DMS153 treated with DMSO at 0.1 percent for 48 hours (cell line): Measurements from ENCODE around the gene KRT81.
"Not testable (repeated sequence)": the region's sequence is repeated elsewhere in the genome, so short reads cannot be mapped to it uniquely, and the experiment has no call there.

Experiments used
- DNase-seq: peaks from one replicate; lab custom pipeline; 2025; ENCODE audit not compliant: unreplicated experiment; lab: John Stamatoyannopoulos, UW

KRT81 gene

DNA sequence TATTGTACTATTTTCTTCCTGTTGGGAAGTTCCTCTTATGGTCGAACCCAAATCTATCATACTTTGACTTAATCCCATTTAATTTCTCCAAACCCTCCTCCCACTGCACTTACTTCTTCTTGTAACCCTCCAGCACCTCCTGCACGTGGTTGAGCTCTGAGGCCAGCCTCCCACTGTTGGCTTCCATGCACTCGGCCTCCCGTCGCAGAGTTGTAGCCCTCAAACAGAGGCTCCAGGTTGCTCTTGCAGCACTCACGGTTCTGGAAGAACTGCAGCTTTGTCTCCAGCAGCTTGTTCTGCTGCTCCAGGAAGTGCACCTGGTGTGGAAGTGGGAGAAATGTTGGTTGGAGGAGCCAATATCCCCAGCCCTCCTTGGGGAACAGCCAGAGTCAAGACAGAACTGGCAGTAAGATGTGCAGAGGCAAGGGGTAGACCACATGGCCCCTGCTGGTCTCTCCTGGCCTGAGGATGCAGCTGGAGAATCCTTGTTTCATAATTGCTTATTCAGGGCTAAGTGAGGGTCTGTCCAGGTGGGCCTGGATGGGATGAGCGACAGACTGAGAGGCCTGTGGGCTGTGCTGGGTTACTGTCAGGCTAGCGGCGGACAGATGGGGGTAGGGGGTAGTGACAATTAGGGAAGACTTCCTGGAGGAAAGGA, 35.3 kb downstream of the KRT81 start:
- DNase-seq = no peak

DNA sequence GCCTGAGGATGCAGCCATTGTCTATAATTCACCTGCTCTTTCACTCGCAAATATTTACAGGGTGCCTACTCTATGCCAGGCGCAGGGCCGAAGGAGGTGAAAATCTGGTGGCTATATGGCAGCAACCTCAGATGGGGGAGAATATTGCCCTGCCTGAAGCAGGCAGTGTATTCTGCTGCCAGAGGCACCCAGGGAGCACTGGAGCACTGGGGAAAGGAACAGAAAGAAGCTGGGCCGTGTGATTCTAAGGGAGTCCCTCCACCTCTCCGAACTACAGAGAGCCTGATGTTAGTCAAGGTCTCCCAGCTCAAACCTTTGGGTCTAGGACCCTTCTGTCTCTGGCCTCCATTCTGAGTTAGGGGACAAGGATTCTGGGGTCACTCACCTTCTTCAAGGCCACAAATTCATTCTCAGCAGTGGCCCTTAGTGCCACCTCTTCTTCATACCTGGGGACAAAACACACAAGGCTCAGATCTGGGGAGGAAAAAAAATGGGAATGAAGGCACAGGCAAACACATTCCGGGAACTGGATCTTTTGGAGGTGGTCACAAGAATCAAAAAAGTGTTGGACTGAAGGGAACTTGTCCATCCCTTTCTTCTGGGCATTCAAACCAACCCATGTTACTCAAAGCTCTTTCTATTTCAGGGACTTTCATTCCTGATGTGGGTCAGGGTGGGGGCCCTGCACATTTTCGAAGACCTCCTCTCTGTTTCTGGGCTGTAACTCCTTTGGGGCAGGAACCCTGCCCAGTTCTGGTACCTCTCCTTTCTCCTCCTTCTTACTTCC, 36.2 kb downstream of the KRT81 start:
- DNase-seq = no peak

DNA sequence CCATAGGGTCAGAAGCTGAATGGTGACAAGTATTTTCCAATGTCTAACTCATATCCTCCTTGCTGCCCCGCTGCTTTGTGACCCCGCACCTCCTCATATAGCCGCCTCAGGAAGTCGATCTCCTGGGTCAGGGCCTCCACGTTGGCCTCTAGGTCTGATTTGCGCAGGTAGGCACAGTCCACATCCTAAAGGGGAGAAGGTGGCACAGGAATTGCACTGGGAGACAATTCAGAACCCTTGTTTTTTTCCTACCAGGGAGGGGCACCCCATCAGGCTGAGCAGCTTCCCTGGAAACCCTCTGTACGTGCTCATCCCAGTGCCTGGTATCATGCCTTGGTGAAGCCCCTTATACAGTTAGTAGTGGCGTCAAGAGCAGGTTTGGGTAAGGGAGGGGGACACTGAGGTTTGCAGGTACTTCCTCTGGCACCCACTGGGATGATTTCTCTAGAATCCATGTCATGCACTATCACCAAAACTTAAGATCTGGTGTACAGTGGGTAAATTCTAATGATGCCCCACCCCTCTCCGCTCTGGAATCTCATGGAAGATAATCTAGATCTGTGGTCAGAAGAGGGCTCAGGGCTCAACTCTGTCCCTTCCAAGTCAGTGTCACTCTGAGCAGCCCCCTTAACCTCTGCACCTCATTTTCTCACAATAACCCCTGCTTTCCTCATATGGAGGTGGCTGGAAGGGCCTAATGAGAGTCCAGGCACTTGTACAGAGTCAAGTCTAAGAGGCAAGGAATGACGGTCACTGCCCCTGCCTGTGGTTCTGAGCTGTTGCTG, 37.0 kb downstream of the KRT81 start:
- DNase-seq = no peak

DNA sequence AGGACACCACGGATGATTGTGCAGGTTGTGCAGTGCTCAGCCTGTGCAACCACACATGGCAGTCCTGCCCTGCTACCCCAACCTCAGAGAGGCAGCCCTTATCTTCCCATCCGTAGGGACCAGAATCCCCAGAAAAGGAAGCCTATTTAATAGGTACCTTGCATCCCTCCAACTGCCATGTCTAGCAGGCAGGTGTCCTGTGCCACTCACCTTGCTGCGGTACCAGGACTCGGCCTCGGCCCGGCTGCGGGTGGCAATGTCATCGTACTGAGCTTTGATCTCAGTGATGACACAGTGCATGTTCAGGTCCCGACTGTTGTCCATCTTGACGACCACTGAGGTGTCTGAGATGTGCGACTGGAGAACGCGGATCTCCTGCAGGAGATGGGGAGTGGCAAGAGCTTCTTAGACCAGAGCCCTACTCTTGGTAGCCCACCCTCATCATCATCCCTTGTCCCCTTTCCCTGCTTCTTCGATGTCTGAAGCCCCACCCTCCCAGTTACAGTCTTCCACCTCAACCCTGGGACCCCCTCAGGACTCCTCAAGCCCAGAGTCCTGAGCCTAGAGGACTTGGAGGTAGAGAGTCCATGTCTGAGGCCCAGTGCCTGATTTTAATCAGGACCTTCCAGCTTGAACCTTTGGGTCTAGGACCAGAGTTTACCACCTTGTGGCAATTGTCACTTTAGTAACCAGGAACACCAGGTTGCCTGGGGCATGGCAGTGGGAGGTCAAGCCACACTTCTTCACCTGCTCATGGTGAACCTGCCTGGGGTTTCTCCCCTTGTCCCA, 37.7 kb downstream of the KRT81 start:
- DNase-seq = no peak

DNA sequence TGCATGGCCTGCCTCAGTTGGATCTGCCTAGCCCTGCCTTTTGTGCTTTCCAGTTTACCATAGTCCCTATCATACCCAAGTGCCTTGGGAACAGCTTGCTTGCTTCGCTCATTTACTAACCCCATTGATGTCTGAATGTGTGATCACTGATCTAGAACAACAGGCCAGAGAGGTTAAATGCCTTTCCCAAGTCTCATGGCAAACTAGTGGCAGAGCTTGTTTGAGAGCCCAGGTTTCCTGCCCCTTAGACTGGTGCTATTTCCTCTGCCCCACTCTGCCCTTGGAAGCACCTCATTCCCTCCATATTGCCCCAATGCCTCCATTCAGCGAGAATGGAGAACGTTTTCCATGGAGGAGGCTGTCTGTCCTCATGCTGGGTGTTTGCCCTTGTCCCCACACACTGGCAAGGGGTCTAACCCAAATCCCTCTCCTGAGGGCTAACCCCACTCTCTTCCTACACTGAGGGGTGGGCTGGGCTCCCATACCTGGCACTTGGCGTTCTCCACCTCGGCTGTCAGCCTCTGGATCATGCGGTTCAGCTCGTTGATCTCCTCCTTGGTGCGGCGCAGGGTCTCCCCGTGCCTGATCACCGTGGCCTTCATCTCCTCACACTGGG, 38.5 kb downstream of the KRT81 start:
- no peak for DNase-seq

DNA sequence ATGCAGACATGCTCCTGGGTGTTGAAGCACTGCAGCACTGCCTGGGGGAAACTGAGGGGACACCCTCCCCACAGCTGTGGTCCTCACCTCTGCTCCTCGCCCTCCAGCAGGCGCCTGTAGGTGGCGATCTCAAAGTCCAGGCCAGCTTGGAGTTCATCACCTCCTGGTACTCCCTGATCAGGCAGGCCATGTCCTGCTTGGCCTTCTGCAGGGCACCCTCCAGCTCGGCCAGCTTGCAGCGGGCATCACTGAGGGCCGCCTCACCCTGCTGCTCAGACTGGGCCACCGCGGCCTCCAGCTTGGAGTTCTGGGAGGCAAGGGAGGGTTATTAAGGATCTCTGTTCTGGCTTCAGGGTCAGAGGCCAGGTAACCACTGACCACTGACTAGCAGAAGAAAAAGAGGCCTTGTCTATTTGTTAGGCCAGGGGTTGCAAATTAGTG, 39.1 kb downstream of the KRT81 start:
- DNase-seq = not testable (repeated sequence)

DNA sequence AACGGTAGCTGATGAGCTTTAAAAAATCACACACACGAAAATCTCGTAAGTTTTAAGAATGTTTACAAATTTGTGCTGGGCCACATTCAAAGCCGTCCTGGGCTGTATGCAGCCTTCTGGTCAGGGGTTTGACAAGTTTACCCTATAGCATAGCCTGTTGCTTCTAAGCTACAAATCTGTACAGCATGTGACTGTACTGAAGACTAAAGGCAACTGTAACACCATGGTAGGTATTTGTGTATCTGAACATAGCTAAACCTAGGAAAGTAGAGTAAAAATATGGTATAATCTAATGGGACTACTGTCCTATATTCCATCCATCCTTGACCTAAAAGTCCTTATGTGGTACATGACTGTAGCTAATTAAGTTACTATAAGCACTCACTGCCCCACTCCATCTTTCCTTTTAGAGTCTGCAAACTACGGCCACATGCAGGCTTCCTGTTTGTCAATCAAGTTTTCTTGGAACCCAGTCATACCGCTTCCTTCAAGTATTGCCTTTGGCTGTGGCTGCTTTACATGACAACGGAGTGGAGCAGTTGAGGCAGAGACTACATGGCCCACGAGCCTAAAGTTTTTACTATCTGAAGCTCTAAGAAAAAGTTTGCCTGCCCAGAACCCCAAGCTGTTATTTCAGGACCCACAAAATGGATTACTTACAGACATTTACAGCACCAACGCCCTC, 39.8 kb downstream of the KRT81 start:
- DNase-seq = no peak

DNA sequence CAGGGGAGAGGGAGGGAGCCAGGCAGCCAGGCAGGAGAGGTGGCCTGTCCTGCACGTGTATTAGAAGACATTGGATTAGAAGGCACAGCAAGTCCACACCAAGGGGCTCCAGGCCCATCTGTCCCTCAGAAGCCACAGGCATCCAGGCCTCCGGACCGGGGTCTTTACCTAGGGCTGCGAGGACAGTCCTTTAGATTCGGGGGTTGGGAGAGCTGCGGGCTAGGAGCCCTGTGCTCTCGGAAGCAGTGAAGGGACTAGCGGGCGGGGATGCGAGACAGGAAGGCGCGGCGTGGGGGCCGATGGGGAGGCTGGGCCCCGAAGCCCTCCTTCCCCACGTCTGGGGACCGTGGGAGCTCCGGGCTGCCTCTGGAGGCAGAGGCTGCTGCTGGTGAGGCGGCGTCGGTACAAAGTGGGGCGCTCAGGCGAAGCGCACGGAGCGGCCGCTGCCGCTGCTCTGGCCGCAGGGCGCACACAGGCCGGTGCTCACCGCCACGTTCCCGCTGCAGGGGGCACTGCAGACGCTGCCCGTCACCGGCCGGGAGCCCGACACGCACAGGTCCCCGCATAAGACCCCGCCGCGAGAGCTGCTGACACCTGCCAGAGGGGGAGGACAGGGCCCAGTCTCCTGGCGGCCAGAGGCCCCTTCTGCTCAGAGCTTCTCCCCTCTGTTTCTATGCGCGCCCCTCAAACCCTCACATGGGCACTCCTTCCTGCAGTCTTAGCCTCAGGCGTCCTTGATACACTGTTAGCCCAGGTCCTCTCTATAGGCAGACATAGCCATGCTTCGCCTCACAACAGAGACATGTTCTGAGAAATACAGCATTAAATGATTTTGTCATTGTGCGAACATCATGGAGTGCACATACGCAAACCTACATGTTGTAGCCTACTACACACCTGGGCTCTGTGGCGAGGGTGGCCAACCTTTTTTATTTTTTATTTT, 41.0 kb downstream of the KRT81 start:
- no peak for DNase-seq

DNA sequence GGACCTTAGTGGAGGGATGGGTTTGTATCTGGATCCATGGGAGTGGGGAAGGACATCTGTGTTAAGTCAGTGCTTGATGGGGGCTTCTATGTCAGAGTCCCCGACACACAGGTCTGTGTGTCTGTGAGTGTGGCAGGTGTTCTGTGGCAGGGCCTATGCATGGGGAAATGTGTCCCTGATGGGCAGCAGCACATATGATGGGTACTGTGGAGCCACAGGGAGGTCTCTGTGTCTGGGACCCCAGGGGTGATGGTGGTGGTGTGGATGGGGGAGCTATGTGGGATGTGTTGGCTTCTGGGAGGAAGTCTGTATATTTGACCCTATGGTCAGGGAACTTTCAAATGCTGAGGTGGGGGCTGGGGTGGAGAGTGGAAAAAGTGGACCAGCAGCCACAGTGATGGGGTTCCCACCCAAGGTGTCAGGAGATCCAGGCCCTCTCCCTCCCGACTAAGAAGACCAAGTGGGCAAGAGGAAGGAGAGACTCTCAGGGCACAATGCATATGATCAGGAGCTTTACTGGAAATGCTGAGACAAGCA, 41.8 kb downstream of the KRT81 start:
- no peak for DNase-seq

DNA sequence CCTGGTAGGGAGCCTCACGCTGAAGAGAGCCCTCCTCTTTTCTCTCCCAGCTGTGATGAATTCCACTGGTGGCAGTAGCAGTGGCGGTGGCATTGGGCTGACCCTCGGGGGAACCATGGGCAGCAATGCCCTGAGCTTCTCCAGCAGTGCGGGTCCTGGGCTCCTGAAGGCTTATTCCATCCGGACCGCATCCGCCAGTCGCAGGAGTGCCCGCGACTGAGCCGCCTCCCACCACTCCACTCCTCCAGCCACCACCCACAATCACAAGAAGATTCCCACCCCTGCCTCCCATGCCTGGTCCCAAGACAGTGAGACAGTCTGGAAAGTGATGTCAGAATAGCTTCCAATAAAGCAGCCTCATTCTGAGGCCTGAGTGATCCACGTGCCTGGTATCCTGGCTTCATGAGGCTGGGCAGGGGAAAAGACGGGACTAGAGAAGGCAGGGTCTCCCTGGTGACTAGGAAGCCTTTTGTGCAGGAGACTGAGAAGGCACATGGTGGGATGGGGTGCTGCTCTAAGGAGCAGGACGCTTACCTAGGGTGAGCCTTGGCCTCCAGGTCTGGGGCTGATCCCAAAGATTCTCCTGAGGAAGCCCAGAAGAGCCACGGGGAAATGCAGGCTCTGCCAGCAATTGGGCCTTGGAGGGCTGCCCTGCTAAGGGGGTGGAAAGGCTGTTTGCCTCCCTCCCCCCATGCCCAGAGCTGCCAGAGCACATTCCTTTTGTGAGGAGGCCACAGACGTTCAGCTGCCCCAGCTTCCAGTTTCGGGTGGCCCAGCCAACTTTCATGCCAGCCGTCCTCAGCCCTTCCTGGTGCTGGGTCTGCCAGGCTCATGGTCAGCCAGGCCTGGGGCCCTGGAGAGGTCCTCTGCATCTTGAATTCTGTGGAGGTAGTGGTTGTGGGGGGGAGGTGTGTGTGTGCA, 42.5 kb downstream of the KRT81 start:
- DNase-seq = no peak

DNA sequence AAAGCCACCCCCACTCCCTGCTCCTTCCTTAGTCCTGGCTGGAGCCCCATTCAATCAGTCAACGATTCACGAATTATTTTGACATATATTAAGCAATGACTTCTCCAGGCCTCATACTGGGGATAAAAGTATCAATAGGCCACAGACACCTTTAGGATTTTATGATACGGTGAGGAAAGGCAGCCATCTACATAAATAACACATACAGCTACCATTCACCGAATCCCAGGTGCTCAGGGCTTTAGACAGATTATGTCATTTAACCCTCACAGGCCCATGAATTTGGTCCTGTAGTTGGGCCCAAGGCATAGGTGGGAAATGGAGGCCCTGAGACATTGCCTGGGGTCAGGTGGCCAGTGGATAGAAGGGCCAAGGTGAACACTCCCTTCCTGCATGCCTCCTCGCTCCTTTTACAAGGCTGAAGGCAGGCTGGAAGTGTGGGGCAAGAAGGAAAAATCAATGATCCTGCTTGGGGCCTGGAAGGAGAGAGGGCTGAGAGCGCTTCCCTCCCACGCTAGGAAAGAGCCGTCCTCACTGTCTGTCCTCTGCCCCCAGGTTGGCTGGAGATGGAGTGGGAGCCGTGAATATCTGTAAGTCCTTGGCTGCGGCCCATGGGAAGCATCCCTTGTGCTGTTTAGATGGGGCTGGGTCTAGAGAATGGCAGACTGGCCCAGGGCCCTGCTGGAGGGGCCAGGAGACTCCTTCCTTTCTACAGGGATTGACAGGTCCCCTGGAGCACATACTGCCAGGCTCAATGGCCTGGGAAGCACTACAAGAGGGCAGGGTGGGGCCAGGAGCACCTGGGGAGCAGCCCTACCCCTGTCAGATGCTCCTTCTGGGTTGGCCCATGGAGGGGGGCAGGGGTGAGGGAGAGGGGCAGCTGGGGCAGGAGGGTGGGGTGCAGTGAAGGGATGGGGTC, 43.5 kb downstream of the KRT81 start:
- DNase-seq = no peak

DNA sequence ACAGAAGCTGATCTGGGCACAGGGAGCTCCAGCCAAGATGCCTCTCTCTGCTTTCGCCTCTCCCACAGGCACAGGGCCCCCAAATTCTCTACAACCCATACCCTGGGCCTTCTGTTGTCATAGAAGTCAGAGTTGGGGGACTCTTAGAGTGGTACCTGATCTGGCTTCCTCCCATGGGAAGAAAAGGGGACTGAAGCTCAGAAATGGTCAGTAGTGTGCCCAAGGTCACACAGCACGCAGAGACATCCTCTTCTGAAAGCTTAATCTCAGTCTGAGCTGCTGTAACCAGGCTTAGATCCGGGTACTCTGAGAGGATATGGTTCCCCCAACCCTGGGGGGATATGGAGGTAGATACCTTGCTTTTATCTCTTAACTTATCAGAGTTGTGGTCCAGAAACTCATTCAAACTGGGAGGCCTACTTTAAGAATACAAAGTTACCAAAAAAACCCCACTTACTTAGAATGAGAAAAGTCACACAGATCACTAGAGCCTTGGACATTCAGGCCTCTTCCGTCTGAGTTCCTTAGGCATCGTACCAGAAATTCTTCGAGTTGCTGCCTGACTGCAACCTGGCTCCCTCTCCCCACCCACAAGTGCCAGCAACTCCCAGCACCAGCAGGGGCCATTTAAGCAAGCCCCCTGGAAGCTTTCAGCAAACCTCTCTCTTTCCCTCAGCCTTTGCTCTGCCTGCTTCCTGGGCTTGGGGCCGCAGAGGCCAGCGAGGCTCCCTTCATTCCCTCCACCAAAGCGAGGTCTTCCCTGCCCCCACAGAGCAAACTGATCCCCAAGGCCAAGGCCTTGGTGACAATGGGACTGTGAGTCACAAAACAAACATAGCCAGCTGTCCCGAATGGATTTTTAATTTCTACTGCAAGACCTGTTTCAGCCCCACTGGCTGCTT, 44.4 kb downstream of the KRT81 start:
- peak; percentile 87 for DNase-seq

DNA sequence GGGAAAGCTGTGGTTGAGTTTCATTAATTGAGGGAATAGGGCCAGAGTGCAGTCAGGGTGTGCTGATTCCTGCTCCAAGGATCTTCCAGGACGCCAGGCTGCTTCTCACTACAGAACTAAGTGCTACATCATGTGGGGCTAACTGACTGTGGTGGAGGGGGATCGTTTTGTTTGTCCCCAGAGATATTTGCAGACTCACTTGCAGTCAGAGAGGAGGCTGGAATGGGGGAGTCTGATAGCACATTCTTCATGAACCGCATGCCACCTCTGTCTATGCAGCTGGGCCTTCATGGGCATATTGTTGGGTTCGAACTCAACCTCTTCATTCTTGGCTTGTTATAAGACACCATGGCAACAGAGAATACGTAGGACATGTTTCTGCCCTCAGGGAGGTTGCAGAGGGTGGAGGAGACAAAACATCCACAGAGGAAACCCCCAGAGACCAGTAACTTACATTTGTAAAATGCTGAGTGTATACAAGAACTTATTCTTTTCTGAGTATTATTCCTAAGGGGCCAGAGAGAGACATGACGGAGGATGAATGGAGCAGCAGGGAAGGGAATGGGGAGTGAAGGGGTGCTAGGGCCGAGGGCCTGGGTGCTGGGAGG, 45.3 kb downstream of the KRT81 start:
- no peak for DNase-seq

DNA sequence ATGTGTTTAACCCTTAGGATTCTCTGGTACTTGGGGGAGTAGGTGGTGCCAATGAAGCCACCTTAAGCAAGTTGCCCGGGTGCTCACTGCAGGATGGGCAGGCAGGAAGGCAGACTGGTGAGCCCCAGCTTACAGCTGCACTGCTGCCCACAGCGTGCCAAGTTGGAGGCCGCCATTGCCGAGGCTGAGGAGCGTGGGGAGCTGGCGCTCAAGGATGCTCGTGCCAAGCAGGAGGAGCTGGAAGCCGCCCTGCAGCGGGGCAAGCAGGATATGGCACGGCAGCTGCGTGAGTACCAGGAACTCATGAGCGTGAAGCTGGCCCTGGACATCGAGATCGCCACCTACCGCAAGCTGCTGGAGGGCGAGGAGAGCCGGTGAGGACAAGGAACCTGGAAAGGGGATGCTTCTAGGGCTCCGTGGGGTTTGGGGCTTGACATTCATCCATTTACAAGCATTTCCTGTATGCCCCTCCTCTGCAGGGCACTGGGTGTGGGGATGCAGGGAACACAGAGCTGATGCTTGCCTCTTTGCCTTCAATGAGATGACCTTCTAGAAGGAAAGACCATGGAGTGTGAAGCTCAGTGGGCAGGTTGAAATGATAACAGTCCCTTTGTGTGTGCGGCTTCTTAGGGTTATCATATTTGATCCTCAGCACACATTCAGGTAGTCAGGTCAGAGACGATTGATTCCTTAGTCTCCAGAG, 45.9 kb downstream of the KRT81 start:
- no peak for DNase-seq

DNA sequence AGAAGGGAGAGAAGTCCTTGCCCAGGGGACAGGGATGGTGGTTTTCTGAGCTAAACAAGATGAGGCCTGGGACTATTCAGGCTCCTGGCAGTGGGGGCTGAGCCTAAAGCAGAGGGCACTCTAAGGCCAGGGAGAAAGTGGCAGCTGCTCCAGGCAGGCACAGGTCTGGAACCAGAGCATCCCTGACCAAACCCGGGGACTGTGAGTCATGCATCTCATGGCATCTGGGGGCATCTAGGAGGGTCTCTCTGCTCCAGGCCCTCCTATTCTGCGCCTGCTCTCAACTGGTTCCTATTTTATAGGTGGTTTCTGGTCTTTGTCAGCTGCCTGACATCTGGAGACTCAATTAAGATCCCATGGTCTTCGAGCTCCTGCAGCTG, 46.7 kb downstream of the KRT81 start:
- DNase-seq = no peak
